H1 (cell line): ENCODE results near the gene KCND3. TPM values are rescaled to one million over a fixed set of nuclear protein-coding genes. Genes with fewer than 3 reads are reported as not detected.

Source experiments
- CTCF ChIA-PET: fragments of 300-600 bp; sonication (Branson Sonifier 250); formaldehyde crosslinking; loops from one replicate; lab custom pipeline; 2021; ENCODE audit not compliant: partially characterized antibody; lab: Charles Lee
- POLR2A ChIA-PET: fragments of 300-600 bp; sonication (Branson Sonifier 250); formaldehyde crosslinking; loops from one replicate; lab custom pipeline; 2021; ENCODE audit warnings: inconsistent platforms; ENCODE audit not compliant: partially characterized antibody; lab: Charles Lee
- DNase-seq, 2 experiments: peaks; one replicate each; pipeline versions ENCODE4 v3.0.0 to v3.0.0-alpha.2; 2010 to 2022; ENCODE audit warnings: low spot score in 2 of 2, low read depth in 1 of 2, mixed read lengths in 1 of 2
- FAIRE-seq: peaks from 2 replicates; lab custom pipeline; 2011; peaks lifted over from hg19 to GRCh38; lab: Jason Lieb, UNC
- H2AFZ ChIP-seq: 2 replicates; pipeline ENCODE4 v1.8.1; 2012; ENCODE audit warnings: low read length, inconsistent platforms
- H2AK5ac ChIP-seq: 2 replicates; pipeline ENCODE4 v1.6.1; 2013; ENCODE audit warnings: low read depth, low read length
- H2BK120ac ChIP-seq: replicated peaks from 2 replicates; pipeline ENCODE3; 2013; ENCODE audit warnings: low read depth, low read length, inconsistent platforms
- H2BK12ac ChIP-seq: 2 replicates; pipeline ENCODE4 v1.6.1; 2013; ENCODE audit warnings: low read depth, low read length
- H2BK15ac ChIP-seq: 2 replicates; pipeline ENCODE4 v1.6.1; 2013; ENCODE audit warnings: low read length
- H2BK20ac ChIP-seq: 2 replicates; pipeline ENCODE4 v1.6.1; 2013; ENCODE audit warnings: low read length
- H2BK5ac ChIP-seq: 2 replicates; pipeline ENCODE4 v1.6.1; 2013; ENCODE audit warnings: low read depth, low read length
- H3K14ac ChIP-seq: 2 replicates; pipeline ENCODE4 v1.6.1; 2013; ENCODE audit warnings: inconsistent platforms; ENCODE audit not compliant: insufficient read length
- H3K18ac ChIP-seq: 2 replicates; pipeline ENCODE4 v1.6.1; 2013; ENCODE audit warnings: low read length; ENCODE audit errors: extremely low read depth
- H3K23ac ChIP-seq: 2 replicates; pipeline ENCODE4 v1.6.1; 2013; ENCODE audit warnings: inconsistent platforms; ENCODE audit not compliant: insufficient read length
- H3K23me2 ChIP-seq: 2 replicates; pipeline ENCODE4 v1.6.1; 2013; ENCODE audit warnings: low read depth, low read length
- H3K27ac ChIP-seq: 2 replicates; pipeline ENCODE4 v1.6.1; 2011; ENCODE audit warnings: low read depth, low read length, inconsistent platforms
- H3K27me3 ChIP-seq, 4 experiments: replicated peaks in 1 of 4; 1 replicate in 1 of 4; 2 replicates in 3 of 4; pipeline versions ENCODE4 v1.6.1 to v1.8.1; 2011 to 2013; ENCODE audit warnings: low read length in 3 of 4, mild to moderate bottlenecking in 3 of 4, inconsistent platforms in 2 of 4, mixed read lengths in 2 of 4, moderate library complexity in 1 of 4; ENCODE audit not compliant: control insufficient read depth in 3 of 4, insufficient read depth in 3 of 4; ENCODE audit errors: extremely low read depth in 1 of 4
- H3K36me3 ChIP-seq, 4 experiments: 2 replicates each; pipeline versions ENCODE4 v1.6.1 to v1.8.1; 2011 to 2013; ENCODE audit warnings: mild to moderate bottlenecking in 4 of 4, low read length in 3 of 4, moderate library complexity in 2 of 4, control low read depth in 1 of 4, inconsistent platforms in 1 of 4; ENCODE audit not compliant: insufficient read depth in 4 of 4, control insufficient read depth in 2 of 4
- H3K4ac ChIP-seq: replicated peaks from 2 replicates; pipeline ENCODE3; 2013; ENCODE audit warnings: low read length, low read depth, mixed read lengths, inconsistent platforms; ENCODE audit not compliant: insufficient read length
- H3K4me1 ChIP-seq, 4 experiments: replicated peaks in 1 of 4; 1 replicate in 1 of 4; 2 replicates in 3 of 4; pipeline versions ENCODE4 v1.6.1 to v1.8.1; 2011 to 2013; ENCODE audit warnings: low read length in 3 of 4, inconsistent platforms in 2 of 4, mixed read lengths in 1 of 4; ENCODE audit not compliant: insufficient read depth in 4 of 4, control insufficient read depth in 3 of 4
- H3K4me2 ChIP-seq, 2 experiments: 2 replicates each; pipeline versions ENCODE4 v1.6.1 to v1.8.1; 2011 to 2013; ENCODE audit warnings: low read depth in 2 of 2, low read length in 2 of 2, control low read depth in 1 of 2, inconsistent platforms in 1 of 2, mild to moderate bottlenecking in 1 of 2; ENCODE audit not compliant: insufficient read depth in 1 of 2
- H3K4me3 ChIP-seq, 4 experiments: fragments of 200-600, 300-600 bp in 1 of 4; sonication (generic), shearing (Covaris generic), sonication (Bioruptor Twin) in 1 of 4; 2 replicates each; pipeline versions ENCODE4 v1.5.1 to v1.8.1; 2011 to 2016; ENCODE audit warnings: low read length in 4 of 4, low read depth in 3 of 4, control low read depth in 2 of 4, inconsistent platforms in 2 of 4, mild to moderate bottlenecking in 2 of 4, mixed read lengths in 1 of 4, moderate library complexity in 1 of 4; ENCODE audit not compliant: insufficient read depth in 2 of 4; ENCODE audit errors: extremely low read depth in 1 of 4
- H3K56ac ChIP-seq: replicated peaks from 2 replicates; pipeline ENCODE3; 2013; ENCODE audit warnings: low read depth, mild to moderate bottlenecking, mixed read lengths, low read length, inconsistent platforms; ENCODE audit not compliant: insufficient read length
- H3K79me1 ChIP-seq: 2 replicates; pipeline ENCODE4 v1.6.1; 2013; ENCODE audit warnings: low read depth, low read length, control low read depth
- H3K79me2 ChIP-seq, 2 experiments: 2 replicates each; pipeline versions ENCODE4 v1.6.1 to v1.8.1; 2012 to 2013; ENCODE audit warnings: low read length in 2 of 2, mild to moderate bottlenecking in 2 of 2, inconsistent platforms in 1 of 2; ENCODE audit not compliant: insufficient read depth in 2 of 2, control insufficient read depth in 1 of 2
- H3K9ac ChIP-seq, 4 experiments: replicated peaks in 1 of 4; 1 replicate in 1 of 4; 2 replicates in 3 of 4; pipeline versions ENCODE4 v1.6.1 to v1.8.1; 2011 to 2013; ENCODE audit warnings: low read depth in 3 of 4, low read length in 3 of 4, control low read depth in 2 of 4, mild to moderate bottlenecking in 2 of 4, moderate library complexity in 2 of 4, inconsistent platforms in 1 of 4; ENCODE audit errors: extremely low read depth in 1 of 4
- H3K9me3 ChIP-seq, 2 experiments: 2 replicates each; pipeline versions ENCODE4 v1.6.1 to v1.8.1; 2012 to 2013; ENCODE audit warnings: mild to moderate bottlenecking in 2 of 2, moderate library complexity in 2 of 2, control low read depth in 1 of 2, inconsistent platforms in 1 of 2, low read depth in 1 of 2, low read length in 1 of 2, mixed read lengths in 1 of 2; ENCODE audit not compliant: insufficient read depth in 2 of 2
- H4K20me1 ChIP-seq, 2 experiments: replicated peaks in 1 of 2; 2 replicates each; pipeline versions ENCODE3 to v1.8.1; 2011 to 2013; ENCODE audit warnings: inconsistent platforms in 2 of 2, low read length in 2 of 2, mild to moderate bottlenecking in 1 of 2; ENCODE audit not compliant: insufficient read depth in 2 of 2, control insufficient read depth in 1 of 2
- H4K5ac ChIP-seq: 2 replicates; pipeline ENCODE4 v1.6.1; 2013; ENCODE audit warnings: low read length, low read depth, mixed read lengths, inconsistent platforms; ENCODE audit not compliant: insufficient read length
- H4K8ac ChIP-seq: 2 replicates; pipeline ENCODE4 v1.8.0; 2013; ENCODE audit warnings: mild to moderate bottlenecking, moderate library complexity, low read length, inconsistent platforms; ENCODE audit not compliant: insufficient read depth; ENCODE audit errors: extremely low read depth
- H4K91ac ChIP-seq: replicated peaks from 2 replicates; pipeline ENCODE3; 2013; ENCODE audit warnings: low read length, mixed read lengths, inconsistent platforms; ENCODE audit not compliant: insufficient read length
- CEBPB ChIP-seq: IDR thresholded peaks from 2 replicates; pipeline ENCODE4 v1.6.1; 2012; ENCODE audit warnings: low read depth, low read length
- RNF2 ChIP-seq: fragments of 200-900, 300-1000 bp; sonication (generic); IDR thresholded peaks from 2 replicates; pipeline ENCODE4 v1.7.1; 2016; ENCODE audit warnings: borderline replicate concordance, low read depth, mild to moderate bottlenecking, antibody characterized with exemption, low read length; ENCODE audit not compliant: poor library complexity, severe bottlenecking; ENCODE audit errors: missing control alignments
- RXRA ChIP-seq: IDR thresholded peaks from 2 replicates; pipeline ENCODE4 v1.6.1; 2011; ENCODE audit warnings: low read depth, mild to moderate bottlenecking, low read length, moderate library complexity; ENCODE audit not compliant: insufficient read depth
- SP4 ChIP-seq: IDR thresholded peaks from 2 replicates; pipeline ENCODE4 v1.6.1; 2012; ENCODE audit warnings: low read length, inconsistent platforms
- SRF ChIP-seq: IDR thresholded peaks from 2 replicates; pipeline ENCODE4 v1.6.1; 2011; ENCODE audit warnings: mild to moderate bottlenecking, low read depth, low read length, moderate library complexity
- polyA plus RNA-seq, 7 experiments: library from polyadenylated mRNA; depleted of rRNA in 3 of 7; stranded (reverse) in 5 of 7; unstranded in 2 of 7; fragments of >200 nt in 5 of 7; fragments of 200-250 nt in 2 of 7; gene quantifications; 1 replicate in 5 of 7; 2 replicates in 1 of 7; 4 replicates in 1 of 7; pipeline versions ENCODE4 v1.2.1 to v1.2.3, GENCODE V29; 2011 to 2013; ENCODE audit warnings: missing spikeins in 2 of 7, mixed read lengths in 2 of 7
- total RNA-seq: library from RNA; stranded (reverse); fragmentation: NEBNext Ultra II Directional; extraction: Animal tissue kit (Norgen Biotek cat#: 25700); gene quantifications from 2 replicates; pipeline ENCODE4 v1.2.1, GENCODE V29; 2021
- TF ChIP-seq, protein P1 (sequence below), 3 experiments: IDR thresholded peaks; 1 replicate in 2 of 3; 2 replicates in 1 of 3; pipeline versions ENCODE4 v1.5.1 to v1.6.1; 2011; ENCODE audit warnings: low read length in 3 of 3, mild to moderate bottlenecking in 3 of 3, inconsistent platforms in 2 of 3, low read depth in 1 of 3, moderate library complexity in 1 of 3; ENCODE audit not compliant: insufficient read depth in 1 of 3; ENCODE audit errors: control extremely low read depth in 1 of 3

KCND3 gene
- total and polyA plus RNA-seq, 2 of the 8 experiments (the other 6 are each of a cell fraction or from before 2014, with no cell fraction given), result 0.14 to 0.48 TPM

DNA sequence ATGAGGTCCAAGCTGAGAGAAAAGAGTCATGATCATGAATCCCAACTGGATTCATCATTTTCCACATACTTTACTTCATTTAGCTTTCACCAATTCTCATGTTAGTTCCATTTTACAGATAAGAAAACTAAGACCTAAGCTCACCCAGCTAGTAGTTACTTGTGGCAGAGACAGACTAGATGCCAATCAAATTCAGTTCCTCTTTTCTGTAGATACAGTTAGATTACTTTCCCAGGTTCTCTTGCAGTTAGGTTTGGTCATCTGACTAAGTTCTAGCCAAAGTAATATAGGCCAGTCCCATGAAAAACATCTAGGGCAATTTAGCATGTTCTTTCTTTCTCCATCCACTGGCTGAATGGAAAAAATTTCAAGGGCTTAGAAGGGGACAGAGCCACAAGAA lies 8.9 kb upstream of the KCND3 start:
- H3K9ac ChIP-seq, result no peak overlapping the region
- H3K27me3 ChIP-seq, result 0 out of 7 replicates have a peak, but pooled peaks cover 0 to 2% (median under 1%) of the 10 kb centered on the region in 4 experiments
- no peak overlapping the region for H3K56ac ChIP-seq
- H2BK120ac ChIP-seq, result no peak overlapping the region
- no peaks in the 10 kb centered on the region for H3K4me1 ChIP-seq
- ChIA-PET CTCF (interaction anchor here (0.9 to 1.9 kb wide), 2 partner anchors 8 to 12 kb away, joined by 3 to 4 read pairs; no protein-coding TSS in a partner anchor), POLR2A (no interaction called here)
- no peaks in the 10 kb centered on the region; the same call in 1 of the 2 replicates for H3K23me2 ChIP-seq
- H4K5ac ChIP-seq, result no peak overlapping the region
- DNase-seq, result no peak
- no peak for FAIRE-seq
- H3K18ac ChIP-seq, result no peak overlapping the region
- no peak overlapping the region for H4K8ac ChIP-seq
- no peaks in the 10 kb centered on the region for H3K79me2 ChIP-seq
- H3K36me3 ChIP-seq, result no peaks in the 10 kb centered on the region
- H3K27ac ChIP-seq, result no peak overlapping the region
- no peak overlapping the region for H4K91ac ChIP-seq
- no peak overlapping the region for H3K23ac ChIP-seq
- H2AK5ac ChIP-seq, result no peak overlapping the region
- no peak overlapping the region for H3K14ac ChIP-seq
- H2AFZ ChIP-seq, result no peak overlapping the region
- no peaks in the 10 kb centered on the region for H4K20me1 ChIP-seq
- no peak overlapping the region for H2BK12ac ChIP-seq
- no peak overlapping the region for H3K4ac ChIP-seq
- H3K4me2 ChIP-seq, result no peak overlapping the region
- no peaks in the 10 kb centered on the region for H3K79me1 ChIP-seq
- no peak overlapping the region for H2BK20ac ChIP-seq
- H2BK5ac ChIP-seq, result no peak overlapping the region
- no peak overlapping the region for H3K4me3 ChIP-seq
- H2BK15ac ChIP-seq, result no peak overlapping the region
- no peaks in the 10 kb centered on the region for H3K9me3 ChIP-seq
- no peak for TF ChIP-seq SRF
- no peak for TF ChIP-seq RNF2
- TF ChIP-seq, protein P1, sequence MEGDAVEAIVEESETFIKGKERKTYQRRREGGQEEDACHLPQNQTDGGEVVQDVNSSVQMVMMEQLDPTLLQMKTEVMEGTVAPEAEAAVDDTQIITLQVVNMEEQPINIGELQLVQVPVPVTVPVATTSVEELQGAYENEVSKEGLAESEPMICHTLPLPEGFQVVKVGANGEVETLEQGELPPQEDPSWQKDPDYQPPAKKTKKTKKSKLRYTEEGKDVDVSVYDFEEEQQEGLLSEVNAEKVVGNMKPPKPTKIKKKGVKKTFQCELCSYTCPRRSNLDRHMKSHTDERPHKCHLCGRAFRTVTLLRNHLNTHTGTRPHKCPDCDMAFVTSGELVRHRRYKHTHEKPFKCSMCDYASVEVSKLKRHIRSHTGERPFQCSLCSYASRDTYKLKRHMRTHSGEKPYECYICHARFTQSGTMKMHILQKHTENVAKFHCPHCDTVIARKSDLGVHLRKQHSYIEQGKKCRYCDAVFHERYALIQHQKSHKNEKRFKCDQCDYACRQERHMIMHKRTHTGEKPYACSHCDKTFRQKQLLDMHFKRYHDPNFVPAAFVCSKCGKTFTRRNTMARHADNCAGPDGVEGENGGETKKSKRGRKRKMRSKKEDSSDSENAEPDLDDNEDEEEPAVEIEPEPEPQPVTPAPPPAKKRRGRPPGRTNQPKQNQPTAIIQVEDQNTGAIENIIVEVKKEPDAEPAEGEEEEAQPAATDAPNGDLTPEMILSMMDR (IDR thresholded peaks at IDR 0.05; ENCODE audit: control extremely low read depth in 1 of 3, insufficient read depth in 1 of 3, low read depth in 1 of 3, low read length in 3 of 3), result no peak
- no peak for TF ChIP-seq CEBPB
- no peak for TF ChIP-seq SP4
- TF ChIP-seq RXRA, result no peak
